Mesothelial cell of epicardium (in vitro differentiated cells): ENCODE data around the gene URB1. TPM values are rescaled to one million over a fixed set of nuclear protein-coding genes. Genes with fewer than 3 reads are reported as not detected.

Source experiments
- DNase-seq, 2 experiments: peaks; one replicate each; pipeline ENCODE4 v3.0.0; 2021; ENCODE audit warnings: low spot score in 2 of 2; ENCODE audit not compliant: unreplicated experiment in 2 of 2
- H3K27ac Mint-ChIP-seq: 2 replicates; pipeline ENCODE4 v1.8.0; 2021; ENCODE audit warnings: mixed read lengths
- H3K27me3 Mint-ChIP-seq: 2 replicates; pipeline ENCODE4 v1.8.0; 2021; ENCODE audit warnings: low read depth, mixed read lengths
- H3K36me3 Mint-ChIP-seq: 2 replicates; pipeline ENCODE4 v1.8.0; 2021; ENCODE audit warnings: mixed read lengths
- H3K4me1 Mint-ChIP-seq: 2 replicates; pipeline ENCODE4 v1.8.0; 2021; ENCODE audit warnings: mixed read lengths
- H3K4me3 Mint-ChIP-seq: 2 replicates; pipeline ENCODE4 v1.8.0; 2021; ENCODE audit warnings: mild to moderate bottlenecking, moderate library complexity, mixed read lengths
- H3K9me3 Mint-ChIP-seq: 2 replicates; pipeline ENCODE4 v1.8.0; 2021; ENCODE audit warnings: mixed read lengths
- CTCF ChIP-seq: fragments of 200-600 bp; sonication (generic); IDR thresholded peaks from one replicate; pipeline ENCODE4 v1.5.0; 2021; ENCODE audit warnings: antibody characterized with exemption; ENCODE audit not compliant: unreplicated experiment
- total RNA-seq: library from RNA; stranded (reverse); gene quantifications from 3 replicates; pipeline ENCODE4 v1.2.1, GENCODE V29; 2021

The URB1 gene
- total RNA-seq, 1 donor from 2014 or later, result 21.8 TPM

DNA sequence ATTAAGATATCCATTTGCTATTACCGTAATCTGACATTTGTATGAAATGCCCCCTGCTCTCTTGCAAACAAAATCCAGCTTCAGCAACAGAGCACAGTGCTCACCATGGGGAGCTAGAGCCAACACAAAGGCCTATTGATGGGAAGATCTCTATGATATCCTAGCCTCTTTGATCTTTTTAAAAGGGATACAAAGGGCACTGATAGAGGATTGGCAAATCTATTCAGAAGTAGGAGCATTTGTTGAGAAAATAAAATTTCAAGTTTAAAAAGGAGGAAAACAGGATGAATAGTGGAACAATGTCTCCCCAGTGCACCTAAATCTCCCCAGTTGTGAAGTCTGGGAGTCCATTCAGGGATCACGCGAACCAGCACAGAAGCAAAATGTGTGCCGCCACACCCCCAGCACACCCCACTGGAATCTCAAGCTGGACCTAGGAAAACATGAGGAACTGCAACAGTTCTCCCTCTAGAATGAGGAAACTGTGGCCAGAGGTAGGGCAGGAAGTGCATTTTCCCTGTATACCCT lies 62.0 kb downstream of the URB1 start:
- no peaks in the 10 kb centered on the region for H3K27me3 Mint-ChIP-seq
- TF ChIP-seq CTCF, result no peak
- no peak for DNase-seq
- H3K36me3 Mint-ChIP-seq, result peaks cover 62% of the 10 kb centered on the region
- peaks cover 4% of the 10 kb centered on the region for H3K4me1 Mint-ChIP-seq
- H3K4me3 Mint-ChIP-seq, result no peak overlapping the region
- H3K27ac Mint-ChIP-seq, result no peak overlapping the region
- peaks cover 12% of the 10 kb centered on the region for H3K9me3 Mint-ChIP-seq

DNA sequence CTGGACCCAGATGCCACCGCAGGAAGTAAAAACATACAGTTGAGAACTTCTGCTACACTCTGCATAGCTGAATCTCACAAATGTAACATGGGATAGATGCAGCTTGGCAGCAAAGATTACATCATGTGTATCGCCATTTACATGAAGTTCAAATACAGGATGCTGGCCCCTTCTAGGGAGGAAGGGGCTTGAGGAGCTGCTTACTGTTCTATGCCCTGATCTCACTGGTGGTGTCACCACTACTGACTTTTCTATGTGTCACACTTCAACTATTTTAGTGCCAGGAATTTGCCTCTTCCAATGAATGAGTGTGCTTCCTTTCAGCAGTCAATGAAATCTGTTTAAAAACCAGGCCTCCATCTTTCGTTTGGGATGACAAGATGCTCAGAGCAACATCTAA lies 63.0 kb downstream of the URB1 start:
- H3K27ac Mint-ChIP-seq, result no peak overlapping the region
- H3K36me3 Mint-ChIP-seq, result peaks cover 60% of the 10 kb centered on the region

DNA sequence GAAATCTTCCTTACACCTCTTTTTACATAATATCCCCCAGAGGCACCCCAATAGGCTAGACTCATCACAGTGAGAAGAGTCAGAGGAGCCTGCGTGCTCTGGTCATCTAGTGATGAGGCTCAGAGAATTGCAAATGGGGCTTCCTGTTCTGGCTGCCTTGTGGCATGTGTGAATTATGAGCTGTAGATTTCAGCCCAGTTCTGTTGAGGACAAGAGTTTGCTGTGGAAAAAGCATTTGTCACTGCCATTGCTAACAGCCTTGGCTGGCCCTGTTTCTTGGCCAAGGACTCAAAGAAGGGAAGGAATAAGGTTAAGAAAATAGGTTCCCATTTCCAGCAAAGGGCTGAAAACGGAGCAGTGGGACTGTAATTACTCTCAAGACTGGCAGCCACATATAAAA lies 63.5 kb downstream of the URB1 start:
- H3K27ac Mint-ChIP-seq, result peak overlapping the region; percentile 12
- no peak overlapping the region for H3K4me3 Mint-ChIP-seq

More for the DNA sequence above, 63.0 kb downstream of the URB1 start:
- Mint-ChIP-seq H3K4me3 (no peak overlapping the region), H3K4me1 (peaks cover 4% of the 10 kb centered on the region), H3K9me3 (peaks cover 12% of the 10 kb centered on the region), H3K27me3 (no peaks in the 10 kb centered on the region)
- TF ChIP-seq CTCF, result no peak
- no peak for DNase-seq

DNA sequence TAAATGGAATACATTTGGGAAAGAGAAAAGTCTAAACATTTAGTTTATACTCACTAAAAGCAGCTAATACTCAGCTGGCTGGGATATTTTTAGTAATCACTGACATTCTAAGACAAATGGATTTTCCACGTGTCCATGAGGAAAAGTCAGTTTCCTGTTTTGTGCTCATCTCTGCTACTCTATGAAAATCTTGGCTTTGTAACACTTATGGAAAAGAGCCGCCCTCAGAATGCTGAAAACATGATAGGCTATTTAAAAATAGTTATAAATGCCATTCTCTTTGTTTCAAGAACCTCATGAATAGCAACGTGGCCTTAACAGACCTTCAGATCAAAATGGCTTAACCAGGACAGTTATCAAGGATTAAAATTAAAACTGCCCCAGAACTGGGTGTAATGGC lies 64.2 kb downstream of the URB1 start:
- no peak for DNase-seq
- no peaks in the 10 kb centered on the region for H3K27me3 Mint-ChIP-seq
- H3K9me3 Mint-ChIP-seq, result peaks cover 12% of the 10 kb centered on the region
- H3K4me1 Mint-ChIP-seq, result peaks cover 4% of the 10 kb centered on the region
- no peak for TF ChIP-seq CTCF
- H3K4me3 Mint-ChIP-seq, result no peak overlapping the region
- peaks cover 66% of the 10 kb centered on the region for H3K36me3 Mint-ChIP-seq
- no peak overlapping the region for H3K27ac Mint-ChIP-seq

More for the DNA sequence above, 63.5 kb downstream of the URB1 start:
- H3K36me3 Mint-ChIP-seq, result peaks cover 64% of the 10 kb centered on the region
- H3K9me3 Mint-ChIP-seq, result peaks cover 12% of the 10 kb centered on the region
- TF ChIP-seq CTCF, result no peak
- no peak for DNase-seq
- H3K27me3 Mint-ChIP-seq, result no peaks in the 10 kb centered on the region
- H3K4me1 Mint-ChIP-seq, result peaks cover 4% of the 10 kb centered on the region

DNA sequence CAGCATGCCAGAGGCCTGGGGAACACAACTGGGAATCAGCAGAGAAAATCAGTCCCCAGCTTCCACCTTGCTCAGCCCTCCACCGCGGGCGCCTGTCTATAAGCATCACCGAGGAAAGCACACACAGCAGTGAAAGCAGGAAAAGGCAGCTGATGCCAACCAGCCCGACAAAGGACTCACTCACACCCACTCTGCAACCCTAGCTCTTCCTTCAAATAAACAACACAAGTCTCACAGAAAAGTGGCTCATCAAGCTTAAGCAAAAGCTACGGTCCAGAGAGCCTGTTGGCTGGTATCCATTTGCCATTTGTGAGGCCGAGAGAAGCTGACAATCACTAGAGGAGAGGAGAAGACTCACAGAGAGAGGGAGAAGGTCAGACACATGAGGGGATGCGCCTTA lies 67.1 kb downstream of the URB1 start:
- Mint-ChIP-seq H3K27ac (no peak overlapping the region), H3K36me3 (peaks cover 57% of the 10 kb centered on the region), H3K9me3 (peaks cover 7% of the 10 kb centered on the region), H3K27me3 (no peaks in the 10 kb centered on the region), H3K4me3 (no peak overlapping the region), H3K4me1 (peaks cover 4% of the 10 kb centered on the region)
- TF ChIP-seq CTCF, result no peak
- DNase-seq, result peak in 1 of 2 experiments; percentile 3

GRCh38 chr21:32322676-32323075 lies 70.1 kb downstream of the URB1 start:
- Mint-ChIP-seq H3K36me3 (peaks cover 50% of the 10 kb centered on the region), H3K27ac (no peak overlapping the region), H3K9me3 (peaks cover 4% of the 10 kb centered on the region), H3K27me3 (no peaks in the 10 kb centered on the region), H3K4me3 (no peak overlapping the region), H3K4me1 (no peaks in the 10 kb centered on the region)
- TF ChIP-seq CTCF, result no peak
- no peak for DNase-seq
